MM.1S (cell line): ENCODE data around the gene DNAJC5.

Experiments used
- EZH2 ChIP-seq: fragments of 300-600 bp; sonication (generic); optimal IDR thresholded peaks from 2 replicates; pipeline ENCODE3; 2017; ENCODE audit warnings: low read depth, mild to moderate bottlenecking, antibody characterized with exemption, low read length, mixed read lengths
- EZH2phosphoT487 ChIP-seq: fragments of 300-600 bp; sonication (generic); IDR thresholded peaks from 2 replicates; pipeline ENCODE4 v1.6.1; 2018; ENCODE audit warnings: antibody characterized with exemption, low read length
- TF ChIP-seq, protein P1 (sequence below): fragments of 300-600 bp; sonication (generic); IDR thresholded peaks from 2 replicates; pipeline ENCODE4 v1.5.1; 2016; ENCODE audit warnings: antibody characterized with exemption, low read length, mixed read lengths

DNA sequence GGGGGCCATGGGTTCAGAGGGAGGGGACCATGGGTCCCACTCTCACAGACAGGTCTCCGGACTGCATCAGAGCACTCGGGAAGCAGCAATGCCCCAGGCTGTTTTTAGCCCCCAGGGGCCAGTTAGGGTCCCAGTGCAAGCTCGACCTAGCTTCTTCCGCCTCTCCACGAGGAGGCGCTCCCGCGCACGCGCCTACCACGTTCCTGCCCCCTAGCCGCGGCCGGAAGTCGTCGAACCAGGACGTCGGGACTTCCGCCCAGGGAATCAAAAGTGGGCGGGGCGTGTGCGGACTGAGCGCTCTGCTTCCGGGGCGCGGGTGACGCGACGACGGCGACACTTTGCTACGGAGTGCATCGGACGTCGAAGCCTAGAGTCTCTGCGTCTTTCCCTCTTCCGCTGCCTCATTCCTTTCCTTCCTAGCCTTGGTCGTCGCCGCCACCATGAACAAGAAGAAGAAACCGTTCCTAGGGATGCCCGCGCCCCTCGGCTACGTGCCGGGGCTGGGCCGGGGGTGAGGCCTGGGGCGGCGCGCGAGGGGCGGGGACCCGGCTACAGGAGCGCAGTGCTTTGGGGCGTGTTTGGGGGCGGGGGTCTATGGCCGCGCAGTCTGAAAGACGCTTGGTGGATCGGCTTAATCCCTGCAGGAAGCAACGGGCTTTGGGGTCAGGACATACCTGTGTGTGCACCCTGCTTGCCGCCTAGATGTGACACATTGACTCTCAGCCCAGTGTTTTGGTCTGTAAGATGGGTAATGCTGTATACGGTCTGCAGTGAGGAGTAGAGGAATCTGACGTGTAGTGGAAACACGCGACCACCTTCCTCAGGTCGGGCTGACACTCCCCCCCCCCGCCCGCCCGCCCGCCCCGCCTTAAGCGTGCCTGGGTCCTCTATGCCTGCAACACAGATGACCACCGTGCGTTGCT is 86.1 kb downstream of the DNAJC5 start, which contains the start of gene PRPF6:
- TF ChIP-seq, protein P1, sequence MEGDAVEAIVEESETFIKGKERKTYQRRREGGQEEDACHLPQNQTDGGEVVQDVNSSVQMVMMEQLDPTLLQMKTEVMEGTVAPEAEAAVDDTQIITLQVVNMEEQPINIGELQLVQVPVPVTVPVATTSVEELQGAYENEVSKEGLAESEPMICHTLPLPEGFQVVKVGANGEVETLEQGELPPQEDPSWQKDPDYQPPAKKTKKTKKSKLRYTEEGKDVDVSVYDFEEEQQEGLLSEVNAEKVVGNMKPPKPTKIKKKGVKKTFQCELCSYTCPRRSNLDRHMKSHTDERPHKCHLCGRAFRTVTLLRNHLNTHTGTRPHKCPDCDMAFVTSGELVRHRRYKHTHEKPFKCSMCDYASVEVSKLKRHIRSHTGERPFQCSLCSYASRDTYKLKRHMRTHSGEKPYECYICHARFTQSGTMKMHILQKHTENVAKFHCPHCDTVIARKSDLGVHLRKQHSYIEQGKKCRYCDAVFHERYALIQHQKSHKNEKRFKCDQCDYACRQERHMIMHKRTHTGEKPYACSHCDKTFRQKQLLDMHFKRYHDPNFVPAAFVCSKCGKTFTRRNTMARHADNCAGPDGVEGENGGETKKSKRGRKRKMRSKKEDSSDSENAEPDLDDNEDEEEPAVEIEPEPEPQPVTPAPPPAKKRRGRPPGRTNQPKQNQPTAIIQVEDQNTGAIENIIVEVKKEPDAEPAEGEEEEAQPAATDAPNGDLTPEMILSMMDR = peak; percentile 85
- TF ChIP-seq EZH2 (no peak), EZH2phosphoT487 (no peak)
